HCT116 (cell line): Measurements from ENCODE around the gene HLA-DPA1. TPM values are rescaled to one million over a fixed set of nuclear protein-coding genes. Genes with fewer than 3 reads are reported as not detected.

Experiments
- ATAC-seq: fragments of 200-7000 bp; cut with Tn5 transposase; 2 replicates; pipeline ENCODE4 v1.9.1; 2020; ENCODE audit warnings: mild to moderate bottlenecking, moderate library complexity
- BruUV-seq: library from RNA; stranded (reverse); fragments of 400-500 nt; replicated peaks from 2 replicates; lab custom pipeline; 2021; lab: Mats Ljungman, UMichigan
- CTCF ChIA-PET: fragments of 300-600 bp; sonication (Branson Sonifier 250); formaldehyde crosslinking; loops from one replicate; lab custom pipeline; 2021; ENCODE audit warnings: antibody characterized with exemption; lab: Charles Lee
- POLR2A ChIA-PET: fragments of 300-600, 350-600 bp; sonication (Branson Sonifier 250); formaldehyde crosslinking; loops from one replicate; lab custom pipeline; 2021; ENCODE audit warnings: antibody characterized with exemption; lab: Charles Lee
- RAD21 ChIA-PET, 2 experiments: fragments of 300-600 bp; sonication (Branson Sonifier 250); formaldehyde crosslinking; loops; one replicate each; lab custom pipeline; 2023; ENCODE audit warnings: low total read pairs in 2 of 2; ENCODE audit not compliant: uncharacterized antibody in 2 of 2, unreplicated experiment in 2 of 2, low non-redundant PET in 1 of 2; lab: Charles Lee
- DNase-seq: peaks from one replicate; pipeline ENCODE4 v3.0.0-alpha.2; 2010; ENCODE audit warnings: low read depth, low spot score
- H2AFZ ChIP-seq: fragments of 200-600 bp; shearing (Covaris generic), sonication (generic); 2 replicates; pipeline ENCODE4 v1.6.1; 2017; ENCODE audit warnings: low read depth, mixed run types, mixed read lengths, antibody characterized with exemption, low read length; ENCODE audit not compliant: poor library complexity, severe bottlenecking
- H3K27ac ChIP-seq: 2 replicates; pipeline ENCODE4 v1.5.1; 2012; ENCODE audit warnings: low read depth, low read length
- H3K27me3 ChIP-seq: fragments of 200-600 bp; sonication (generic); 2 replicates; pipeline ENCODE4 v1.6.1; 2016; ENCODE audit warnings: mixed run types, low read length, mixed read lengths; ENCODE audit not compliant: insufficient read depth
- H3K36me3 ChIP-seq, 2 experiments: fragments of 200-500 bp in 1 of 2; fragments of 200-600 bp in 1 of 2; sonication (Bioruptor generic) in 1 of 2; sonication (generic) in 1 of 2; 2 replicates each; pipeline versions ENCODE4 v1.5.1 to v1.6.1; 2014 to 2016; ENCODE audit warnings: low read length in 2 of 2, inconsistent platforms in 1 of 2, mixed read lengths in 1 of 2, mixed run types in 1 of 2; ENCODE audit not compliant: insufficient read depth in 2 of 2, control insufficient read depth in 1 of 2
- H3K4me1 ChIP-seq, 2 experiments: fragments of 200-600 bp in 1 of 2; sonication (generic) in 1 of 2; 2 replicates each; pipeline versions ENCODE4 v1.5.1 to v1.6.1; 2012 to 2017; ENCODE audit warnings: low read length in 2 of 2, inconsistent platforms in 1 of 2, mild to moderate bottlenecking in 1 of 2, mixed read lengths in 1 of 2, mixed run types in 1 of 2, moderate library complexity in 1 of 2; ENCODE audit not compliant: insufficient read depth in 2 of 2, control insufficient read depth in 1 of 2
- H3K4me2 ChIP-seq: fragments of 200-600 bp; sonication (generic); 2 replicates; pipeline ENCODE4 v1.6.1; 2017; ENCODE audit warnings: mixed run types, low read length, mixed read lengths
- H3K4me3 ChIP-seq, 2 experiments: fragments of 200-600 bp in 1 of 2; sonication (generic) in 1 of 2; replicated peaks in 1 of 2; 2 replicates each; pipeline ENCODE4 v1.5.1; 2011 to 2016; ENCODE audit warnings: low read length in 2 of 2, control low read depth in 1 of 2, low read depth in 1 of 2, mild to moderate bottlenecking in 1 of 2, mixed read lengths in 1 of 2, mixed run types in 1 of 2
- H3K79me2 ChIP-seq: fragments of 200-600 bp; sonication (generic); 2 replicates; pipeline ENCODE4 v1.6.1; 2017; ENCODE audit warnings: mild to moderate bottlenecking, mixed run types, low read length, moderate library complexity, mixed read lengths; ENCODE audit not compliant: insufficient read depth
- H3K9ac ChIP-seq: fragments of 200-600 bp; sonication (generic); 2 replicates; pipeline ENCODE4 v1.6.1; 2016; ENCODE audit warnings: low read length, mixed read lengths
- H3K9me2 ChIP-seq: fragments of 200-600 bp; sonication (generic), shearing (Covaris generic); 2 replicates; pipeline ENCODE4 v1.6.1; 2017; ENCODE audit warnings: mixed run types, mild to moderate bottlenecking, moderate library complexity; ENCODE audit not compliant: insufficient read depth
- H3K9me3 ChIP-seq, 2 experiments: fragments of 200-500 bp in 1 of 2; fragments of 200-600 bp in 1 of 2; sonication (Bioruptor generic) in 1 of 2; sonication (generic) in 1 of 2; 2 replicates each; pipeline ENCODE4 v1.6.1; 2014 to 2017; ENCODE audit warnings: low read length in 2 of 2, mixed read lengths in 2 of 2, inconsistent platforms in 1 of 2, low read depth in 1 of 2, mild to moderate bottlenecking in 1 of 2, mixed run types in 1 of 2, moderate library complexity in 1 of 2; ENCODE audit not compliant: control insufficient read depth in 1 of 2, insufficient read depth in 1 of 2
- H4K20me1 ChIP-seq: fragments of 200-600 bp; sonication (generic), shearing (Covaris generic); 2 replicates; pipeline ENCODE4 v1.6.1; 2017; ENCODE audit warnings: mixed run types, mild to moderate bottlenecking, moderate library complexity; ENCODE audit not compliant: insufficient read depth
- CBX3 ChIP-seq: IDR thresholded peaks from 2 replicates; pipeline ENCODE4 v1.6.1; 2012; ENCODE audit warnings: low read depth
- CTCF ChIP-seq, 3 experiments: fragments of 200-600 bp in 1 of 3; sonication (generic) in 1 of 3; IDR thresholded peaks in 2 of 3; conservative IDR thresholded peaks in 1 of 3; 2 replicates each; pipeline ENCODE4 v1.5.1; 2012 to 2017; ENCODE audit warnings: low read depth in 2 of 3, low read length in 2 of 3, antibody characterized with exemption in 1 of 3, borderline replicate concordance in 1 of 3, control low read depth in 1 of 3, mild to moderate bottlenecking in 1 of 3, mixed read lengths in 1 of 3, mixed run types in 1 of 3, moderate library complexity in 1 of 3; ENCODE audit not compliant: insufficient read depth in 1 of 3
- EGR1 ChIP-seq: IDR thresholded peaks from 2 replicates; pipeline ENCODE4 v1.6.1; 2012; ENCODE audit warnings: low read depth
- ELF1 ChIP-seq: IDR thresholded peaks from 2 replicates; pipeline ENCODE4 v1.6.1; 2012; ENCODE audit warnings: low read depth, borderline replicate concordance
- EZH2 ChIP-seq: fragments of 200-600 bp; sonication (generic); IDR thresholded peaks from 2 replicates; pipeline ENCODE4 v1.6.1; 2017; ENCODE audit warnings: antibody characterized with exemption, mixed run types
- FOSL1 ChIP-seq: IDR thresholded peaks from 2 replicates; pipeline ENCODE4 v1.6.1; 2012; ENCODE audit warnings: low read depth
- JUND ChIP-seq: IDR thresholded peaks from 2 replicates; pipeline ENCODE4 v1.6.1; 2012
- POLR2A ChIP-seq: IDR thresholded peaks from 2 replicates; pipeline ENCODE4 v1.7.0; 2011; ENCODE audit warnings: borderline replicate concordance; ENCODE audit not compliant: insufficient read depth, insufficient read length; ENCODE audit errors: extremely low read depth
- RAD21 ChIP-seq: IDR thresholded peaks from 2 replicates; pipeline ENCODE4 v1.6.1; 2012; ENCODE audit warnings: low read depth, mild to moderate bottlenecking
- SP1 ChIP-seq: IDR thresholded peaks from 2 replicates; pipeline ENCODE4 v1.6.1; 2012; ENCODE audit warnings: low read depth
- TCF7L2 ChIP-seq: IDR thresholded peaks from 2 replicates; pipeline ENCODE4 v1.7.0; 2011; ENCODE audit warnings: borderline replicate concordance, inconsistent platforms; ENCODE audit not compliant: insufficient read depth, insufficient read length; ENCODE audit errors: extremely low read depth
- YY1 ChIP-seq: IDR thresholded peaks from 2 replicates; pipeline ENCODE4 v1.6.1; 2011; ENCODE audit warnings: low read length, low read depth, moderate library complexity, mild to moderate bottlenecking; ENCODE audit not compliant: insufficient replicate concordance; ENCODE audit errors: extremely low read depth
- ZBTB33 ChIP-seq: IDR thresholded peaks from 2 replicates; pipeline ENCODE4 v1.6.1; 2011; ENCODE audit warnings: mild to moderate bottlenecking, low read length, moderate library complexity; ENCODE audit not compliant: insufficient replicate concordance; ENCODE audit errors: extremely low read depth
- ZFX ChIP-seq: fragments of 450-650 bp; IDR thresholded peaks from 2 replicates; pipeline ENCODE4 v1.6.1; 2017
- ZNF274 ChIP-seq: fragments of 200-500 bp; sonication (Bioruptor generic); IDR thresholded peaks from 2 replicates; pipeline ENCODE4 v1.6.1; 2014; ENCODE audit warnings: mild to moderate bottlenecking, low read depth, low read length, inconsistent platforms
- intact Hi-C: fragments of 100-400 bp; cut with micrococcal nuclease; formaldehyde crosslinking; loops from 2 replicates; pipeline ENCODE4 v1.10.0; 2022
- total RNA-seq: library from RNA; stranded (reverse); gene quantifications from one replicate; pipeline ENCODE4 v1.2.1, GENCODE V29; 2021; ENCODE audit not compliant: unreplicated experiment

The HLA-DPA1 gene
- total RNA-seq, 1 experiment from 2014 or later, result 0.89 TPM

- Histone ChIP-seq H3K36me3 (no peaks in the 10 kb centered on the region), H4K20me1 (no peaks in the 10 kb centered on the region), H3K4me3 (no peak overlapping the region), H3K9me3 (no peaks in the 10 kb centered on the region), H3K4me1 (no peaks in the 10 kb centered on the region; a peak in 2 of 4 replicates), H2AFZ (no peak overlapping the region), H3K9me2 (no peaks in the 10 kb centered on the region), H3K27ac (no peak overlapping the region), H3K79me2 (no peaks in the 10 kb centered on the region), H3K4me2 (no peak overlapping the region), H3K27me3 (peaks cover 10% of the 10 kb centered on the region; the same call in 1 of the 2 replicates), H3K9ac (no peak overlapping the region)
- BruUV-seq, result no TSS peak
- TF ChIP-seq SP1 (no peak), ZNF274 (no peak), YY1 (no peak), JUND (no peak), TCF7L2 (no peak), CBX3 (no peak), EZH2 (no peak), RAD21 (no peak), EGR1 (no peak), ZFX (no peak), ELF1 (no peak), ZBTB33 (no peak), POLR2A (no peak), CTCF (IDR thresholded peaks at IDR 0.05 in 2 of 3, conservative IDR thresholded peaks at IDR 0.05 in 1 of 3; ENCODE audit: borderline replicate concordance in 1 of 3, insufficient read depth in 1 of 3, low read depth in 2 of 3, low read length in 2 of 3) (no peak), FOSL1 (no peak)
- ATAC-seq (no peak), DNase-seq (no peak)
- ChIA-PET POLR2A (interaction anchor here (0.6 kb wide), 1 partner anchor 139 kb away, joined by 4 read pairs; the partner anchor contains the start of gene BRD2), CTCF (no interaction called here), RAD21 (no interaction called here)
- intact Hi-C loops, result no loop called here
Observed at GRCh38 chr6:33107641-33108040, 34.2 kb upstream of the HLA-DPA1 start.
